Hepatocyte (in vitro differentiated cells): Measurements from ENCODE around the gene KIAA2012. TPM values are rescaled to one million over a fixed set of nuclear protein-coding genes. Genes with fewer than 3 reads are reported as not detected.

Experiments
- DNase-seq: peaks from one replicate; pipeline ENCODE4 v3.0.0-alpha.2; 2016; ENCODE audit warnings: low spot score
- H2AFZ ChIP-seq: fragments of 200-600 bp; sonication (generic); 2 replicates; pipeline ENCODE4 v1.6.0; 2016; ENCODE audit warnings: antibody characterized with exemption, mild to moderate bottlenecking
- H3K27ac ChIP-seq: fragments of 200-600 bp; sonication (generic); 2 replicates; pipeline ENCODE4 v1.5.1; 2016; ENCODE audit warnings: mild to moderate bottlenecking
- H3K27me3 ChIP-seq: fragments of 200-600 bp; sonication (generic); 2 replicates; pipeline ENCODE4 v1.6.1; 2016
- H3K36me3 ChIP-seq: fragments of 200-600 bp; sonication (generic); replicated peaks from 2 replicates; pipeline ENCODE4 v1.5.1; 2016; ENCODE audit warnings: low read depth; ENCODE audit not compliant: insufficient read depth
- H3K4me1 ChIP-seq: fragments of 200-600 bp; sonication (generic); 2 replicates; pipeline ENCODE4 v1.5.1; 2016; ENCODE audit warnings: mild to moderate bottlenecking, moderate library complexity; ENCODE audit not compliant: insufficient read depth
- H3K4me2 ChIP-seq: fragments of 200-600 bp; sonication (generic); 2 replicates; pipeline ENCODE4 v1.6.0; 2016
- H3K4me3 ChIP-seq: fragments of 200-600 bp; sonication (generic); 2 replicates; pipeline ENCODE4 v1.5.1; 2016; ENCODE audit warnings: mild to moderate bottlenecking
- H3K79me2 ChIP-seq: fragments of 200-600 bp; sonication (generic); 2 replicates; pipeline ENCODE4 v1.6.0; 2017; ENCODE audit warnings: mild to moderate bottlenecking
- H3K9me2 ChIP-seq: fragments of 200-600 bp; sonication (generic); replicated peaks from 2 replicates; pipeline ENCODE4 v1.6.0; 2017; ENCODE audit warnings: mild to moderate bottlenecking; ENCODE audit not compliant: insufficient read depth
- H3K9me3 ChIP-seq: fragments of 200-600 bp; sonication (generic); 2 replicates; pipeline ENCODE4 v1.5.1; 2016; ENCODE audit warnings: low read depth, mild to moderate bottlenecking
- H4K20me1 ChIP-seq: fragments of 200-600 bp; sonication (generic); 2 replicates; pipeline ENCODE4 v1.6.0; 2016; ENCODE audit warnings: mild to moderate bottlenecking; ENCODE audit not compliant: insufficient read depth, poor library complexity, severe bottlenecking
- EZH2 ChIP-seq: fragments of 200-600 bp; sonication (generic); IDR thresholded peaks from 2 replicates; pipeline ENCODE4 v1.6.1; 2016; ENCODE audit warnings: antibody characterized with exemption, mild to moderate bottlenecking, borderline replicate concordance
- EZH2phosphoT487 ChIP-seq: fragments of 200-600 bp; sonication (generic); IDR thresholded peaks from one replicate; pipeline ENCODE4 v1.6.1; 2018; ENCODE audit warnings: antibody characterized with exemption, mild to moderate bottlenecking, low read depth, moderate library complexity; ENCODE audit not compliant: unreplicated experiment, severe bottlenecking
- WGBS: methylation state at CpG from one replicate; pipeline ENCODE4 v1.1.6; 2016; ENCODE audit warnings: low lambda C conversion rate; ENCODE audit errors: missing lambda C conversion rate; 5-methylcytosine and 5-hydroxymethylcytosine counted together
- polyA plus RNA-seq: library from polyadenylated mRNA; unstranded; fragments of >200 nt; fragmentation: Nextera tagmentation; extraction: Ambion mirVana; gene quantifications from 2 replicates; pipeline ENCODE4 v1.2.1, GENCODE V29; 2016
- total RNA-seq: library from RNA; depleted of rRNA; stranded (reverse); fragments of >200 nt; gene quantifications from 2 replicates; pipeline ENCODE4 v1.2.3, GENCODE V29; 2014
- TF ChIP-seq, protein P1 (sequence below): fragments of 200-600 bp; sonication (generic); IDR thresholded peaks from 2 replicates; pipeline ENCODE4 v1.5.1; 2016; ENCODE audit warnings: antibody characterized with exemption, mild to moderate bottlenecking; ENCODE audit not compliant: poor library complexity

The KIAA2012 gene
- total and polyA plus RNA-seq, 2 experiments from 2014 or later = 0.27 TPM; not detected in 1

DNA sequence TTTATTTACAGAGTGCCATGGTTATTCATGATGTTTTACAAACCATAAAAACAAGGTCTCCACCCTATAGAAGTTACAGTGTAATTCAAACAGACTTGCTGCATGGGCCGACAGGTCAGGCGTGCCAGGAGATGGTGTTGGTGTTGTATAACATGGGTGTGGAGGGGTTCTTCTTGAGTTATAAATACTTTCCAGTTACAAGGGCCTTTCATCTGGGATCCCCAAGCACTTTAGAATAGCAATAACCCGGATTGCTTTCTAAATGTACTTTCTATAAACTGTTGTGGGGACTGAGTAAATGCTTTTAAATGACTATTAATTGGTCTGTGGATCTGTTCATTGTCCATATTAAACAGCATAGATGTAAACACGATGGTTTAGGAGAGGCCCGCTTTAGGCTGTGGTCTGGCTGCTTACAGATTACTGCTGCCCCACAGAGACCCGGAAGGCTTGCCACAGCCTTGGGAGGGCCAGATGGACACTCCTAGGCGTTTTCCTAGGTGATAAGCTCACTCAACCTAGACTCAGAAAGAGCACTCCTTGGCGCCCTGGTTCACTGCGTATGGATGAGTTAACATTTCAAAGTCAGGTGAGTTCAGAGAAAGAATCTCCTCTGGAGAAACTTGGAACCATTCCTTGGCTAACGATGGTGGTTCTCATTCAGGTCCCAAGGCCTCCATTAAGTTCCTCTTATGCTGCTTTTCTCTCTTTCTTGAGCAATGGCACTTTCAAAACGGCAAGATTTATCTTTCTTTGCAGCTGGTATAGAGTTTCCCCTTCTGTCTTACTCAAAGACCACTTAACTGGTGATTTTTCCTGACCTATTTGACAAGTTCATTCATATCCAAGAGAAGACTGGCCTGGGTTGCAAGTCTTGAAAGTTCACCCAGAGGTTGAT lies 3.6 kb upstream of the KIAA2012 start:
- Histone ChIP-seq H3K36me3 (no peaks in the 10 kb centered on the region), H2AFZ (no peak overlapping the region), H4K20me1 (no peaks in the 10 kb centered on the region), H3K9me3 (no peaks in the 10 kb centered on the region), H3K4me2 (no peak overlapping the region), H3K4me1 (peaks cover 24% of the 10 kb centered on the region), H3K27me3 (no peaks in the 10 kb centered on the region), H3K79me2 (no peaks in the 10 kb centered on the region), H3K27ac (peak overlapping the region; percentile 91), H3K4me3 (no peak overlapping the region), H3K9me2 (no peaks in the 10 kb centered on the region)
- peak; percentile 85 for DNase-seq
- TF ChIP-seq, protein P1, sequence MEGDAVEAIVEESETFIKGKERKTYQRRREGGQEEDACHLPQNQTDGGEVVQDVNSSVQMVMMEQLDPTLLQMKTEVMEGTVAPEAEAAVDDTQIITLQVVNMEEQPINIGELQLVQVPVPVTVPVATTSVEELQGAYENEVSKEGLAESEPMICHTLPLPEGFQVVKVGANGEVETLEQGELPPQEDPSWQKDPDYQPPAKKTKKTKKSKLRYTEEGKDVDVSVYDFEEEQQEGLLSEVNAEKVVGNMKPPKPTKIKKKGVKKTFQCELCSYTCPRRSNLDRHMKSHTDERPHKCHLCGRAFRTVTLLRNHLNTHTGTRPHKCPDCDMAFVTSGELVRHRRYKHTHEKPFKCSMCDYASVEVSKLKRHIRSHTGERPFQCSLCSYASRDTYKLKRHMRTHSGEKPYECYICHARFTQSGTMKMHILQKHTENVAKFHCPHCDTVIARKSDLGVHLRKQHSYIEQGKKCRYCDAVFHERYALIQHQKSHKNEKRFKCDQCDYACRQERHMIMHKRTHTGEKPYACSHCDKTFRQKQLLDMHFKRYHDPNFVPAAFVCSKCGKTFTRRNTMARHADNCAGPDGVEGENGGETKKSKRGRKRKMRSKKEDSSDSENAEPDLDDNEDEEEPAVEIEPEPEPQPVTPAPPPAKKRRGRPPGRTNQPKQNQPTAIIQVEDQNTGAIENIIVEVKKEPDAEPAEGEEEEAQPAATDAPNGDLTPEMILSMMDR = no peak
- TF ChIP-seq EZH2phosphoT487 = peak; percentile 98
- no peak for TF ChIP-seq EZH2
- 48% methylated on average over 11 of the region's 11 CpGs for WGBS

DNA sequence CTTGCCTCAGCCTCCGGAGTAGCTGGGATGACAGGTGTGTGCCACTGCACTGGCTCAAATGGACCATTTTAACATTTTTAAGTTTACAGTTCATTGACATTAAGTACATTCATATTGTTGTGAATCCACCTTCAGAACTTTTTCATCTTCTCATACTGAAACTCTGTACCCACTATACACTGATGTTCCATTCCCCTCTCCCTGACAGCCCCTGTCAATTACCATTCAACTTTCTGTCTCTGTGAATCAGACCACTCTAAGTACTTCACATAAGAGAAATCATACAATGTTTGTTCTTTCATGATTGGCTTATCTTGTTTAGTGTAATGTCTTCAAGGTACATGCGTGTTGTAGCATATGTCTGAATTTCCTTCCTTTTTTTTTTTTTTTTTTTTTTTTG lies 1.9 kb upstream of the KIAA2012 start:
- H3K4me2 ChIP-seq = no peak overlapping the region
- peak overlapping the region; percentile 84 for H3K27ac ChIP-seq
- TF ChIP-seq, protein P1 = no peak
- 100% methylated on average over 2 of the region's 2 CpGs for WGBS
- no peaks in the 10 kb centered on the region for H3K27me3 ChIP-seq
- DNase-seq = no peak
- peaks cover 26% of the 10 kb centered on the region for H3K4me1 ChIP-seq
- no peaks in the 10 kb centered on the region for H3K36me3 ChIP-seq
- no peaks in the 10 kb centered on the region for H3K9me2 ChIP-seq
- H2AFZ ChIP-seq = no peak overlapping the region
- no peak overlapping the region for H3K4me3 ChIP-seq
- H4K20me1 ChIP-seq = no peaks in the 10 kb centered on the region
- H3K79me2 ChIP-seq = no peaks in the 10 kb centered on the region
- H3K9me3 ChIP-seq = no peaks in the 10 kb centered on the region

DNA sequence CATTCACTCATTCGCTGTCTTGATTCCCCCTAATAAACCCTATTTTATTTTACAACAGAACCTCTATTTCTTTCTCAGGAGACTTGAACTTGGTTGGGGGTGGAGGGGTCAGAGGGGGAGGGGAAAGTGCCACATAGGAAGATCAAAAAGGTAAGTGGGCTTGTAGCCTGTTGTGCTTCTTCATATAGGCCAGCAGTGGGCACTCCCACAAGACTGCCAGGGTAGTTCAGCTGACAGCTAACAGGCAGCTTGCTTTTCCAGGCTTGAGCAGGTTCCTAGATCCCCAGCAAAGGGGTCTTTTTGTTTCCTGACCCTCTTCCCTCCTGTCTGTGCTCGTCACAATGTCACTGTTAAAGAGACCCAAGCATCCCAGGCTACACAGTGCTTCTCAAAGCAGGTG lies 829 bp upstream of the KIAA2012 start:
- Histone ChIP-seq H3K27ac (no peak overlapping the region), H3K4me1 (peaks cover 26% of the 10 kb centered on the region), H3K79me2 (no peaks in the 10 kb centered on the region), H3K4me2 (no peak overlapping the region), H3K36me3 (no peaks in the 10 kb centered on the region), H4K20me1 (no peaks in the 10 kb centered on the region), H2AFZ (no peak overlapping the region), H3K4me3 (no peak overlapping the region), H3K27me3 (no peaks in the 10 kb centered on the region), H3K9me2 (no peaks in the 10 kb centered on the region), H3K9me3 (no peaks in the 10 kb centered on the region)
- TF ChIP-seq EZH2phosphoT487 (no peak), EZH2 (no peak)
- TF ChIP-seq, protein P1 = no peak
- no peak for DNase-seq
- 89% methylated on average over 2 of the region's 2 CpGs for WGBS
